HG03342 (cell line): ENCODE results near the gene NPIPA3.
"Not testable (repeated sequence)": the region's sequence is repeated elsewhere in the genome, so short reads cannot be mapped to it uniquely, and the experiment has no call there.

Source experiments
- ATAC-seq: cut with Tn5 transposase; IDR thresholded peaks from one replicate; pipeline ENCODE4 v1.9.1; 2021; ENCODE audit warnings: mild to moderate bottlenecking, moderate library complexity; ENCODE audit not compliant: unreplicated experiment

NPIPA3 gene

DNA sequence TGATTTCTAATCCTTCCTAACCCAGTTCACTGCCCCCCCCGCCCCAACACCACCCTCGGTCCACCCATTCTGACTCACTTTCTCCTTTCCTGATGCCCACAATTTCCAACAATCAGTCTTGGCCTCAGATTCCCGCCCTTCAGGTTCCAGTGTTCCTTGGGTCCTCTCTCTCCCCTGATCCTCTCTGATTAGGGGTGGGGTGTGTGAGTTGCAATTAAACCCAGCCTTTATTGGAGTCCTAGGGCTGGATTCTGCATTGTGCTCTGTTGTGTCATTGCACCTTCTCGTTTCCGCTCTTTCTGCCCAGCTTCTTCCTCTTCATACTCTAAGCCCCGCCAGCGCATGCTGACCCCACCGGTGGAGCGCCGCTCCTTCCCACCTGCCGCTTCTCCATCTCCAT, 38.6 kb downstream of the NPIPA3 start:
- ATAC-seq = not testable (repeated sequence)

DNA sequence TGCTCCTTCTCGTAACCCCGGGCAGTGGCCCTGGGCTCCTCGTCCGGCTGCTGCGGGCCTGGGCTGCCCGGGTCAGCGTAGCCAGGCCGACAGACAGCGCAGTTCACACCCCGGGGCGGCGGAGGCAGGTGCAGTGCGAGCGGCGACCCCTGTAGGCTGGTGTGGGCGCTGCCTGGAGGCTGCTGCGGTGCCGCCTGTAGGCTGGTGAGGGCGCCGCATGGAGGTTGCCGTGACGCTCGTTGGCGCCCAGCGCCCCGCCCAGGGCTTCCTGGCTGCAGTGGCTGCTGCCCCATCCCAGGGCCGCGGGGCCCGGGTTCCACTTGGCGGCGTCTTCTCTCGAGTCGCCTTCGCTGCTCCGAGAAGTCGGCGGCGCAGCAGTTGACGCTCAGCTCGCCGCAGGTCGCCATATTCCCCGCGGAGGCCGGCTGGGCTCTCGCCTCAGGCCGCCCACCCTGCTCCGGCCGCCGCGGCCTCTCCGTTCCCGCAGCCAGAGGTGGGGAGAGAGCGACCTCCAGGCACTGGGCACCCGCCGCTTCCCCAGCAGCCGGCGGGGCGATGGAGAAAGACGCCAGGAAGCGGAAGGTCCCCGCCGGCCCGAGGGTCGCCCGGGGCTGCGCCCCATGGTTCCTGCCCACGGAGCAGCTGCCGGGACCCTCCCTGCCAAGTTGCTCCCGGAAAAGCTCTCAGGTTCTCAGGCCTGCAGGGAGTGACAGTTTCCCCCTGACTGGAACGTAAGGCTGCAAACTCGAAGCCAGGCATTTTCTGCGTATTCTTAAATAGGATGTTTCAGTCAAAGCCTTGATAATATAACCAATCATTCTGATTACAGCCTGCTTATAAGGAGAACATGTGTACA, 39.3 kb downstream of the NPIPA3 start, which contains the start of gene NPIPA2:
Gene NPIPA2, plus strand, starts transcription at position 261 of the 856 bp plus-strand sequence. CDS start 5,533 bp downstream, outside the sequence.
- peak; percentile 94 for ATAC-seq

- ATAC-seq = not testable (repeated sequence)
Observed at GRCh38 chr16:14773654-14774053, 70.4 kb downstream of the NPIPA3 start.

GRCh38 chr16:14775624-14776023, 72.4 kb downstream of the NPIPA3 start:
- ATAC-seq = not testable (repeated sequence)
